D721Med (cell line): ENCODE measurements around the gene ASB15.
A peak's percentile ranks its signal among the peaks of the same experiment; 100 is the strongest.
"Not testable (repeated sequence)": the region's sequence is repeated elsewhere in the genome, so short reads cannot be mapped to it uniquely, and the experiment has no call there.

Experiments used
- DNase-seq: peaks from one replicate; pipeline ENCODE4 v3.0.0; 2011; ENCODE audit warnings: low spot score; ENCODE audit not compliant: insufficient read length
- FAIRE-seq: peaks from 2 replicates; lab custom pipeline; 2011; peaks lifted over from hg19 to GRCh38; lab: Jason Lieb, UNC
- TF ChIP-seq, protein P1 (sequence below): IDR thresholded peaks from 2 replicates; pipeline ENCODE4 v1.5.1; 2012; ENCODE audit warnings: mild to moderate bottlenecking, control low read depth; ENCODE audit not compliant: insufficient read depth; ENCODE audit errors: missing control alignments

ASB15 gene

DNA sequence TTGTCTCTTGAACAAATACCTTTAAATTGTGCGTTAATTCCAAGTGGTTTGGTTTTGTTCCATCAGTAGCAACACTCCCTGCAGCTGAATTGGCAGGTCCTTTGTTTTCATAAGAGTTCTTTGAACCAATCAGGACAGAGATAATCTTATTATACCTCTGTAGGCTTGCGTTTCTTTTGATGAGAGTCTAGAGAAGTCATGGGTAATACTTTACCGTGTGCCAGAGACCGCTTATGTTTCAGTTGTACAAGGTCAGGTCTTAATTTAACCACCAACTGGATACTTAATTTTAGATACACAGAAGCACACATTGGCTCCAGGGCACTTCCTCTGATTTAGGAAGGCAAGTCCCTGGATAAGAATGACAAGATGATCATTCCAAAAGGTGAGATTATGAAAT, at the start of gene ASB15:
ASB15 (plus strand) TSS at position 292 of the 400 bp plus-strand sequence. CDS start 12,682 bp downstream, outside the sequence.
- DNase-seq (no peak), FAIRE-seq (no peak)
- TF ChIP-seq, protein P1, sequence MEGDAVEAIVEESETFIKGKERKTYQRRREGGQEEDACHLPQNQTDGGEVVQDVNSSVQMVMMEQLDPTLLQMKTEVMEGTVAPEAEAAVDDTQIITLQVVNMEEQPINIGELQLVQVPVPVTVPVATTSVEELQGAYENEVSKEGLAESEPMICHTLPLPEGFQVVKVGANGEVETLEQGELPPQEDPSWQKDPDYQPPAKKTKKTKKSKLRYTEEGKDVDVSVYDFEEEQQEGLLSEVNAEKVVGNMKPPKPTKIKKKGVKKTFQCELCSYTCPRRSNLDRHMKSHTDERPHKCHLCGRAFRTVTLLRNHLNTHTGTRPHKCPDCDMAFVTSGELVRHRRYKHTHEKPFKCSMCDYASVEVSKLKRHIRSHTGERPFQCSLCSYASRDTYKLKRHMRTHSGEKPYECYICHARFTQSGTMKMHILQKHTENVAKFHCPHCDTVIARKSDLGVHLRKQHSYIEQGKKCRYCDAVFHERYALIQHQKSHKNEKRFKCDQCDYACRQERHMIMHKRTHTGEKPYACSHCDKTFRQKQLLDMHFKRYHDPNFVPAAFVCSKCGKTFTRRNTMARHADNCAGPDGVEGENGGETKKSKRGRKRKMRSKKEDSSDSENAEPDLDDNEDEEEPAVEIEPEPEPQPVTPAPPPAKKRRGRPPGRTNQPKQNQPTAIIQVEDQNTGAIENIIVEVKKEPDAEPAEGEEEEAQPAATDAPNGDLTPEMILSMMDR: no peak

DNA sequence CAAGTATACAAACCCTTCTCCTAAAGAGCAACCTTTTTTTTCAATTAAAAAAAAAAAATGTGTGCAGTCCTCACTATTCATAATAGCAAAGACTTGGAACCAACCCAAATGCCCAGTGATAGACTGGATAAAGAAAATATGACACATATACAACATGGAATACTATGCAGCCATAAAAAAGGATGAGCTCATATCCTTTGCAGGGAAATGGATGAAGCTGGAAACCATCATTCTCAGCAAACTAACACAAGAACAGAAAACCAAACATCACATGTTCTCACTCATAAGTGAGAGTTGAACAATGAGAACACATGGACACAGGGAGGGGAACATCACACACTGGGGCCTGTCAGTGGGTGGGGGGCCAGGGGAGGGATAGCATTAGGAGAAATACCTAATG, 49.5 kb upstream of the ASB15 start:
- FAIRE-seq, DNase-seq: not testable (repeated sequence)

DNA sequence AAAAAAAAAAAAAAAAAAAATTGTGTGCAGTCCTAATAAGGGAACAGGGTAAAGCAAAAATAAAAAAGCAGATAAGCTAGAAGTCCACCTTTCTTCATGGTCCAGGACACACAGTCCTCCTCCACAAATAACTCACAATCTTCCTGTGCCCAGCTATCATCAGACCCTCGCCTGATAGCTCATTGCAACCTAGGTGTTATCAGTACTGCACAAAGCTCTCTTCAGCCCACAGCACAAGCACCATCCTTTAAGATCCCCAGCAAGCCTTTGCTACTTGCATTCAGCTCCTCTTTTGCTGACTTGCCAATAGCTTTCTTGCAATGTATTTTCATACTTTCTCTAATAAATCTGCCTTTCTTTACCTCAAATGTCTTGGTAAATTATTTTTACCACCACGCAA, 49.0 kb upstream of the ASB15 start:
- FAIRE-seq: no peak
- no peak for DNase-seq
- TF ChIP-seq, protein P1: no peak

DNA sequence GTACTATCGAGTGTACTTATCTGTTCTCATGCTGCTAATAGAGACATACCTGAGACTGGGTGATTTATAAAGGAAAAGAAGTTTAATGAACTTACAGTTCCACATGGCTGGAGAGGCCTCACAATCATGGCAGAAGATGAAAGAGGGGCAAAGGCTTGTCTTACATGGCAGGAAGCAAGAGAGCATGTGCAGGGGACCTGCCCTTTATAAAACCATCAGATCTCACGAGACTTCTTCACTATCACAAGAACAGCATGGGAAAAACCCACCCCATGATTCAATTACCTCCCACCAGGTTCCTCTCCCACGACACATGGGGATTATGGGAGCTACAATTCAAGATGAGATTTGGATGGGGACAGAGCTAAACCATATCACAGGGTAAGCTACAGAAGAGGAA, 48.5 kb upstream of the ASB15 start:
- TF ChIP-seq, protein P1: no peak
- no peak for FAIRE-seq
- no peak for DNase-seq

DNA sequence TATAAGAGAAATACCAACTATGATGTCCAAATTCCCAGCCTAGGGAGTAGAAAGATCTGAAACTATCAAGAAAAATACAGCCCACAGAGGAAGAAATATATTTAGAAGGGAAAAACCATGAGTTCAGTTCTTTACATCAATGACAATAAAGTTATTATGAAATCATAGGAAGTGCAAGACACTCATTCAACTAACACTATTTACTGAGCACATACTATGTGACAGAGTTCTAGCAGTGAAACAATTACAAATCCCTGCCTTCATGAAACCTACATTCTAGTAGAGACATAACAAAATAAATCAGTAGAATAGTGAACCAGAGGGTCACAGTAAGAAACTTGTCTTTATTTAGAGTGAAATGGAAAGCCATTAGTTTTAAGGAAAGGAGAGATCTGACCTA, 46.1 kb upstream of the ASB15 start:
- DNase-seq (no peak), FAIRE-seq (no peak)

DNA sequence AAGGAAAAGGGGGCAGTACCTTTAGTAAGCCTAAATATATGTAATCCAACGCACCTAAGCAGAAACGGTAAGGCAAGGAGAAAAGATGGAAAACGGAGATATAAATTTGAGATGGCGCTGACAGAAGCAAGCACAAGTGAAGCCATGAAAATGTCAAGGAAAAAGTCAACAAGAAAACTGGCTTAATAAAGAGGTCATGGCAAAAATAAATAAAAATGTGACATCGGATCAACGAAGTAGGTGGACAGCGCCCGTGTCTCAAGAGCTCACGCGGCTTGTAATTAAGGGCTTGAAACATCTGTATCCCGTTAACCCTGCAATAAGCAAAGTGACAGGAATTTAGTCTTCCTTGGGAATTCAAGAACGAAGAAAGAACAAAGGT, 44.6 kb upstream of the ASB15 start:
- TF ChIP-seq, protein P1: no peak
- no peak for FAIRE-seq

More for the DNA sequence above, 46.1 kb upstream of the ASB15 start:
- TF ChIP-seq, protein P1: no peak

DNA sequence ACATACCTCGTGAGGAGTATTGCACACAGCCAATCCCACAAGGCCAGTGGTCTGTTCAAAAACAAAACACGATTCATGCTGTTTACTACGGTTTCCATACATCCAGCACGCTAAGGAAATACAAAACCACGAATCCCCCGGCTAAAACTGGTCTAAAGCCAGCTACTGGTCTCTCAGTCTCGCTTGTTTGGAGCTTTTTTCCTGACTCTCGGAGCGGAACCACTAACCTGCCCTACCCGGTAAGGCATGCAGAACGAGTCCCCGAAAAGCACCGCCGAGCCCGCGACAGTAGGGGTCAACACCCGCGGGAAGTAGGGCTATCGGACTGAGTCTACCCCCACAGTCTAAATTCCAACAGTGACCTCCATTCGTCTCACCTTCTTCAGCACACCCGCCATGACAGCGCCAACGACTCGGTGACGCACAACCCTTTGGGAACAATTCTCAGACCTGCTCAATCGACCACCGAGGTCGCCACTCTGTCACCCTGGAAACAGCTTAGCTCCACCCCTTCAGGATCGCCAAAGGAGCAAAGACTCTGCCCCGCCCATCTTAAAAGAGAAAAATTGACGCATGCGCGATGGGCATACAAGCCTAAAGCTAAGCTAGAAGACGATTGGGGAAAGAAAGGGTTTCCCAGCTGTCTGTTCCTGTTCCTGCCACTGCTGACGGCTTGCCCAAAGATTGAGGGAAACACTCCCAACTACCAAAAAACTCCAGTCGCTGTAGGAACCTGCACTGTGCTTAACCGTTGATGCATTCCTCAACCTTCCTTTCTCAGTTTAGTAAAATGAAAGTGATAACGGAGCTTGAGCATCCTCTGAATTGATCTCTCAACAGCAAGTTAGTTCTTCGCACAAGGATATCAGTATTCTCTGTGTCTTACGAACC, 44.0 kb upstream of the ASB15 start, which contains the start of gene NDUFA5:
NDUFA5 (minus strand) TSS at position 421 of the 891 bp plus-strand sequence; CDS start at position 398, 23 bp downstream.
- peak; percentile 86 for FAIRE-seq
- peak; percentile 34 for DNase-seq
- TF ChIP-seq, protein P1: no peak

More for the DNA sequence above, 44.6 kb upstream of the ASB15 start:
- no peak for DNase-seq
